Fibroblast of villous mesenchyme (primary cell): ENCODE data around the gene ITGA2B. TPM values are rescaled to one million over a fixed set of nuclear protein-coding genes. Genes with fewer than 3 reads are reported as not detected.

ENCODE experiments used
- DNase-seq: peaks from one replicate; pipeline ENCODE4 v3.0.0-alpha.2; 2010; ENCODE audit warnings: low read depth
- H3K4me3 ChIP-seq: 2 replicates; pipeline ENCODE4 v1.5.1; 2011; ENCODE audit warnings: low read depth, mild to moderate bottlenecking, low read length
- small RNA-seq: library from RNA; depleted of rRNA; stranded (forward); fragments of <200 nt; gene quantifications from one replicate; pipeline ENCODE3, GENCODE V24; 2012
- total RNA-seq: library from RNA; depleted of rRNA; stranded (reverse); fragments of >200 nt; gene quantifications from 2 replicates; pipeline ENCODE4 v1.2.3, GENCODE V29; 2012
- TF ChIP-seq, protein P1 (sequence below): IDR thresholded peaks from 2 replicates; pipeline ENCODE4 v1.5.1; 2012; ENCODE audit warnings: low read depth, mild to moderate bottlenecking, low read length; ENCODE audit not compliant: insufficient read depth

ITGA2B gene
- total RNA-seq, 1 donor = under 0.01 TPM

DNA sequence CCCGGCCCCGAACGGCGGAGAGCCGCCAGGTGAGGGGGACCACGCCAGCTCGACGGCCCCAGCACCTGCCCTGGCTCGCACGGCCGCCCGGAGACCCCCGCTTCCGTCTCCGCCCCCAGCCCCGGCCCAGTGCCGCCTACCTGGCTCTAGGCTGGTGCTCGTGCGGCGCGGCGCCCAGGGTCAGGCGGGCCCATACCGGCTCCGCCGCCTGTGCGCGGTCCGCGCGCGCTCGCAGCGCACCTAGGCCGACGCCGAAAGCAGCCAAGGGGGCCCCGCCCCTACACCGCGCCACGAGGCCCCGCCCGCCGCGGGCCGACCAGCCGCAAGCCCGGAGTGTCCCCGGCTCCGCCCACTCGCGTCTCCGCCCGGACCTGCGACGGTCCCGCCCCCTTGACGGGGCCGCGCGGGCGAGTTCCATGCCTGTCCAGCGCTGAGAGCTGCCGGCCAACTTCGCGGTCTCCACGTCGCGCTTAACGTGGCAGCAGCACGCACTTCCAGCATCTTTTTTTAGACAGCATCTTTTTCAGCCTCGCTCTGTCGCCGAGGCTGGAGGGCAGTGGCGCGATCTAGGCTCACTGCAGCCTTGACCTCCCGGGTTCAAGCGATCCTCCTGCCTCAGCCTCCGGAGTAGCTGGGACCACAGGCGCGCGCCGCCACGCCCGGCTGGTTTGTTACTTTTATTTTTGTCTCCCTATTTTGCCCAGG, 64.7 kb downstream of the ITGA2B start, which contains the start of gene SLC25A39:
Gene SLC25A39 (minus strand): TSS at position 253 of the 705 bp plus-strand sequence. CDS start 1,261 bp downstream, outside the sequence.
- TF ChIP-seq, protein P1, sequence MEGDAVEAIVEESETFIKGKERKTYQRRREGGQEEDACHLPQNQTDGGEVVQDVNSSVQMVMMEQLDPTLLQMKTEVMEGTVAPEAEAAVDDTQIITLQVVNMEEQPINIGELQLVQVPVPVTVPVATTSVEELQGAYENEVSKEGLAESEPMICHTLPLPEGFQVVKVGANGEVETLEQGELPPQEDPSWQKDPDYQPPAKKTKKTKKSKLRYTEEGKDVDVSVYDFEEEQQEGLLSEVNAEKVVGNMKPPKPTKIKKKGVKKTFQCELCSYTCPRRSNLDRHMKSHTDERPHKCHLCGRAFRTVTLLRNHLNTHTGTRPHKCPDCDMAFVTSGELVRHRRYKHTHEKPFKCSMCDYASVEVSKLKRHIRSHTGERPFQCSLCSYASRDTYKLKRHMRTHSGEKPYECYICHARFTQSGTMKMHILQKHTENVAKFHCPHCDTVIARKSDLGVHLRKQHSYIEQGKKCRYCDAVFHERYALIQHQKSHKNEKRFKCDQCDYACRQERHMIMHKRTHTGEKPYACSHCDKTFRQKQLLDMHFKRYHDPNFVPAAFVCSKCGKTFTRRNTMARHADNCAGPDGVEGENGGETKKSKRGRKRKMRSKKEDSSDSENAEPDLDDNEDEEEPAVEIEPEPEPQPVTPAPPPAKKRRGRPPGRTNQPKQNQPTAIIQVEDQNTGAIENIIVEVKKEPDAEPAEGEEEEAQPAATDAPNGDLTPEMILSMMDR = no peak
- peak; percentile 95 for DNase-seq

DNA sequence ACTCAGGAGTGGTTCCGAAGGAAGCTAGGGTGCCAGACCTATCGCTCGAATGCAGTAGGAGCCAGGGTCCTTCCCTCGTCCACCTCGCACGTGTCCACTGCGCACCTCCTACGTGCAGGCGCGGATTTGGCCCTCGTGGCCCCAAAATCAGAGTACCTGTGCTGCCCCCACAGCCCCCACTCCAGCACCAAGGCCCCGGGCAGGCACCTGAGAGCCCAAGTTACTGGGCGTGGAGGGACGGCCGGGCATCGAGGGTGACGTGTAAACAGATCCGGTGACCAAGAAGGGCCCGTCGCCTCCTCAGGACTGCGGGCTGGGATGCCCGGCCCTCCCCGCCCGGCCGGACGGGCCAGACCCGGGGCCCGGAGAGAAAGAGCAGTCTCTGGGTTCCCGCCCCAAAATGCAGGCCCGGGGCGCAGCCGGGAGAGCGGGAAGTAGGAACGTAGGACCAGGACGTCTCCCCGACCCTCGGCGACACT, 65.3 kb downstream of the ITGA2B start:
- peak overlapping the region; percentile 84 for H3K4me3 ChIP-seq
- no peak for DNase-seq
- TF ChIP-seq, protein P1 = no peak

More for the DNA sequence above, 64.7 kb downstream of the ITGA2B start, which contains the start of gene SLC25A39:
- peak within 1 kb of the TSS; percentile 84 for H3K4me3 ChIP-seq

DNA sequence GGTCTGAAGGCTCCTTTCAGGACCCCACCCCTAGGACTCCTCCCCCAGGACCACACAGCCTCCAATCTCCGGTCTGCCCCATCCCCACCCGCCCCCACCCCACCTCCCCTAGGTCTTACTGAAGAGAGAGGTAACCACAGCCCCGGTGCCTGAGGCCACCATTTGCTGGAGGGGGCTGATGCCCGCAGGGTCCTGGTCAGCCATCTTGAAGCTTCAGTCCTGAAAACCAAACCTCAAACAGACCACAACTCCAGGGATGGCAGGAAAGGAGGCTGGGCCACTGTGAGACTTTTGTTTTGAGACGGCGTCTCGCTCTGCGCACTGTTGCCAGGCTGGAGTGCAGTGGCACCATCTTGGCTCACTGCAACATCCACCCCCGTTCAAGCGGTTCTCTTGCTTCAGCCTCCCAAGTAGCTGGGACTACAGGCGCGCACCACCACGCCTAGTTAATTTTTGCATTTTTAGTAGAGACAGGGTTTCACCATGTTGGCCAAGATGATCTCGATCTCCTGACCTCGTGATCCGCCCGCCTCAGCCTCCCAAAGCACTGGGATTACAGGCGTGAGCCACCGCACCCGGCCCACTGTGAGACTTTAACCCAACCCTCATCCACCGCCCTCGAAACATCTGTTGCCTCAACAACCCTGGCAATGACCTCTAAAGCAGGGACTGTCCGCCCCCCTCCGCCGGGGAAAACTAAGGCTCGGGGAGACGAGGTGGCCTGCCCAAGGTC, 65.9 kb downstream of the ITGA2B start:
- TF ChIP-seq, protein P1 = no peak
- H3K4me3 ChIP-seq = peak overlapping the region; percentile 84
- DNase-seq = no peak

DNA sequence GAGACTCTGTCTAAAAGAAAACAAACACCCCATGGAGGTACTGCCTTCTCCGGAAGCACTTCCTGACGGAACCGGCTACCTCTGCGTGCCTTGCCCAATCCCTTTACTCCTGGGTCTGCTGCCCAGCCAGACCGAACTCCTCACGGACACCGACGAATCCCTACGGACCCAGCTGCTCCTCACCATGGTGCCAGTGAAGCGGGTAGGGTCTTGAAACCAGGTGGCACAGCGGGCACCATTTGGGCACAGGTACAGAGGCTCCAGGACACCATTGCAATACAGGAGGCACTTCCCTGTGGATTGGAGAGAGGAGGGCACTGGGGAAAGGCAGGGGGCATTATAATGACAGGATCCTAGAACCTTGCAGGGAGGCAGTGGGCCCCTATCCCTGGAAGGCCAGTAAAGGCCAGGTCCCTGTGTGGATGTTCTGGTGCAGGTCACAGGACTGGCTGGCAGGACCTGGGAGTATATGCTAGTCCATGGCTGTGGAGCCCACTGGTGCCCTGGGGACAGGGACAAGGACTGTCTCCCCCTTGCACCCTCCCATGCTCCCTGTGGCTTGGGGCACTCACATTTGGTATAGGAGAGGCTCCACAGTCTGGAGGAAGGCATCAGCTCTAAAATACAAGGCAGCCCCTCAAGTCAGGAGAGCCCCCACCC, 67.1 kb downstream of the ITGA2B start:
- TF ChIP-seq, protein P1 = no peak
- no peak overlapping the region for H3K4me3 ChIP-seq
- no peak for DNase-seq

Small RNAs within 50 kb of the gene (small RNA-seq; reads per million reads assigned to genes)
- not detected for gene RN7SL258P

Other genes starting within 250 kb of the ITGA2B start
- 3.0 and 3.2 TPM in 2 replicates for gene HROB, start 247.7 kb downstream of the ITGA2B start, total RNA-seq
- gene ASB16, start 218.9 kb downstream of the ITGA2B start, total RNA-seq = under 0.01 TPM in 1 of 2 replicates, not detected in the other
- gene TMUB2, start 202.7 kb downstream of the ITGA2B start, total RNA-seq = 19.0 and 28.1 TPM in 2 replicates
- 43.6 and 48.3 TPM in 2 replicates for gene ATXN7L3, start 189.8 kb downstream of the ITGA2B start, total RNA-seq
- 46.1 and 46.6 TPM in 2 replicates for gene UBTF, start 170.0 kb downstream of the ITGA2B start, total RNA-seq
- not detected in 2 replicates for gene SLC4A1, start 121.5 kb downstream of the ITGA2B start, total RNA-seq
- gene RUNDC3A, start 81.0 kb downstream of the ITGA2B start, total RNA-seq = under 0.01 TPM in 1 of 2 replicates, not detected in the other
- gene SLC25A39, start 64.8 kb downstream of the ITGA2B start, total RNA-seq = 58.9 and 61.7 TPM in 2 replicates
- gene GRN, start 44.3 kb downstream of the ITGA2B start, total RNA-seq = 165 and 256 TPM in 2 replicates
- gene FAM171A2, start 25.8 kb downstream of the ITGA2B start, total RNA-seq = 0.86 and 2.6 TPM in 2 replicates
- gene GPATCH8, start 113.8 kb upstream of the ITGA2B start, total RNA-seq = 23.8 and 31.1 TPM in 2 replicates
- 35.4 and 36.3 TPM in 2 replicates for gene FZD2, start 167.8 kb upstream of the ITGA2B start, total RNA-seq